ENCODE measurements around the gene TOX2.

DNA sequence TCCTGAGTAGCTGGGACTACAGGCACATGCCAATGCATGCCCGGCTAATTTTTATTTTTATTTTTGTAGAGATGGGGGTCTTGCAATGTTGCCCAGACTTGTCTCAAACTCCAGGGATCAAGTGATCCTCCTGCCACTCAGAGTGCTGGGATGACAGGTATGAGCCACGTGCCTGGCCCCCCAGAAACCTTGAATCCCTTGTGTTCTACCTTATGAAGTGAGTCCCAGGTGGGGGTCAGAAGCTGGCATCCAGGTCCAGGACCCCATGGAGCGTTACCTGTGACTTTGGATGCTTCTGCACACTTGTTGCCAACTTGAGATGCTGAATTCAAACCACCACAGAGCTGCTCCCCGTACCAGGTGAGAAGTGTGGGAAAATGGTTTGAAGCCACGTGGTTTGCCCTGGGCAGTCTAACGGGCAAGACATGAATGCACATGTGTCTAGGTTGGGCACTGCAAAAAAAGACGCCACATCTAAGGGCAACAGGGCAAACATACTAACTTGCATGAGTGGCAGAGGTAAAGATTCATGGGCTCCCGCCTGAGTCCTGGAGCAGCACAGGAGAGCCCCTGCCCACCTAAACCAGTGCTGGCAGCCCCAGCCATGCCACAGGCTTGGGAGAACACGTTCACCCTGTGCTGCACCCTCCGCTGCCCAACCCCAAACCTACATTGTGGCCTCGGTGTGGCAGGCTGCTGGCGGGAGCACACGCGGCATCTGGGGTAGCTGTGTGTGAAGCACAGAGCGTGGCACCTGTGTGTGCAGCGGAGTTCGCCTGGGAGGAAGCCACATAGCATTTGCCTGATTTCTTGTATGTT lies 171.2 kb downstream of the TOX2 start:
- TF ChIP-seq, protein P1, sequence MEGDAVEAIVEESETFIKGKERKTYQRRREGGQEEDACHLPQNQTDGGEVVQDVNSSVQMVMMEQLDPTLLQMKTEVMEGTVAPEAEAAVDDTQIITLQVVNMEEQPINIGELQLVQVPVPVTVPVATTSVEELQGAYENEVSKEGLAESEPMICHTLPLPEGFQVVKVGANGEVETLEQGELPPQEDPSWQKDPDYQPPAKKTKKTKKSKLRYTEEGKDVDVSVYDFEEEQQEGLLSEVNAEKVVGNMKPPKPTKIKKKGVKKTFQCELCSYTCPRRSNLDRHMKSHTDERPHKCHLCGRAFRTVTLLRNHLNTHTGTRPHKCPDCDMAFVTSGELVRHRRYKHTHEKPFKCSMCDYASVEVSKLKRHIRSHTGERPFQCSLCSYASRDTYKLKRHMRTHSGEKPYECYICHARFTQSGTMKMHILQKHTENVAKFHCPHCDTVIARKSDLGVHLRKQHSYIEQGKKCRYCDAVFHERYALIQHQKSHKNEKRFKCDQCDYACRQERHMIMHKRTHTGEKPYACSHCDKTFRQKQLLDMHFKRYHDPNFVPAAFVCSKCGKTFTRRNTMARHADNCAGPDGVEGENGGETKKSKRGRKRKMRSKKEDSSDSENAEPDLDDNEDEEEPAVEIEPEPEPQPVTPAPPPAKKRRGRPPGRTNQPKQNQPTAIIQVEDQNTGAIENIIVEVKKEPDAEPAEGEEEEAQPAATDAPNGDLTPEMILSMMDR (conservative IDR thresholded peaks at IDR 0.05; ENCODE audit: low read depth, low read length), result no peak
- TF ChIP-seq EZH2phosphoT487 (IDR thresholded peaks at IDR 0.05; ENCODE audit: borderline replicate concordance, low read length) (no peak), EZH2 (IDR thresholded peaks at IDR 0.05; ENCODE audit: low read length, unreplicated experiment) (no peak)

Data from PC-3 (cell line).